ENCODE measurements around the gene HCN4. TPM values are rescaled to one million over a fixed set of nuclear protein-coding genes. Genes with fewer than 3 reads are reported as not detected.

The HCN4 gene
- total RNA-seq, 1 experiment from 2014 or later: not detected

DNA sequence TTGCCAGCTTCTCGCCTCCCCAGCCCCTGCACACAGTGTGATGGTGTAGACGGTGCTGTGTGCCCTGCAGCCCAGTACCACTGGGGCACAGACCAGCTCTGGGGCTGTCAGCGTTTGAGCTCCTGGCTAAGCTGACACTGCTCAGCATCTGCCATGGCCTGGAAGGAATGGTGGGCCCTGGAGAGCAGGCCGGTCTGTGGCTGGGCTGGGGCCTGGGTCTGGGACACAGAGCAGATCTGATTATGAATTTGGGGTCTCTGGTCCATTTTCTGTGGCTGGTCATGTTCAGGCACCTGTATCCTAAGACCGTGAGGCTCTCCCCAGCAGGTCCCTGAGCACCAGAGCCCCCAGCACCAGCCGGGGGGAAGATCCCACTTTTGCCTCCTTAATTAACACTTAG is 34.7 kb downstream of the HCN4 start:
- H3K27ac ChIP-seq: no peak overlapping the region
- DNase-seq (ENCODE audit: low read depth in 1 of 2, low spot score in 2 of 2): no peak
- 0 out of 2 replicates have a peak, but pooled peaks cover 3% of the 10 kb centered on the region for H3K27me3 ChIP-seq (replicated peaks)
- no peak overlapping the region for H3K4me3 ChIP-seq
- H3K4me1 ChIP-seq (replicated peaks): no peaks in the 10 kb centered on the region
- H3K9me3 ChIP-seq (replicated peaks): no peaks in the 10 kb centered on the region
- H3K36me3 ChIP-seq: no peaks in the 10 kb centered on the region

DNA sequence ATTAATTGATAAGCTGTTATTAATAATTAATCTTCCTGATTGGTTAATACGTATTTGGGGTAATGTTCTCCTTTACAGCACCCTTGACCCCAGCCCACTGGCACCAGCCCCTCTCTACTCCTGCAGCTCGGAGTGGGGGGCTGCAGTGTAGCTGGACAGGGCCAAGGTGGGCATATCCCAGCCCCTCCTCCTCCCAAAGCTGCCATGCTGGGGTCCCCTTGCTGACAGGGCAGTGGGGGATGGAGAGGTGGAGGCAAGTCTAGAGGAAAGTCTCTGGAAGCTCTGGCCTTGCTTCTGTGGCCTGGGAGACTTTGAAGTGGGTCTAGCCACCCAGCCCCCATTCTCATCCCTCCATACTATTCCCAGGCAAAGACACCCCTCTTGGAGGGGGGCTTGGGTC is 35.8 kb downstream of the HCN4 start:
- Histone ChIP-seq H3K4me3 (no peak overlapping the region), H3K4me1 (replicated peaks) (no peaks in the 10 kb centered on the region), H3K36me3 (no peaks in the 10 kb centered on the region), H3K27ac (no peak overlapping the region), H3K9me3 (replicated peaks) (no peaks in the 10 kb centered on the region), H3K27me3 (replicated peaks) (0 out of 2 replicates have a peak, but pooled peaks cover 3% of the 10 kb centered on the region)
- DNase-seq (ENCODE audit: low read depth in 1 of 2, low spot score in 2 of 2): no peak

GRCh38 chr15:73331991-73332925 is 36.5 kb downstream of the HCN4 start:
- no peaks in the 10 kb centered on the region for H3K4me1 ChIP-seq (replicated peaks)
- no peak overlapping the region for H3K27ac ChIP-seq
- no peaks in the 10 kb centered on the region for H3K9me3 ChIP-seq (replicated peaks)
- H3K36me3 ChIP-seq: no peaks in the 10 kb centered on the region
- H3K4me3 ChIP-seq: no peak overlapping the region
- no peak for DNase-seq (ENCODE audit: low read depth in 1 of 2, low spot score in 2 of 2)
- H3K27me3 ChIP-seq (replicated peaks): 0 out of 2 replicates have a peak, but pooled peaks cover 3% of the 10 kb centered on the region

- Histone ChIP-seq H3K36me3 (no peaks in the 10 kb centered on the region), H3K27me3 (replicated peaks) (no peaks in the 10 kb centered on the region)
Observed at GRCh38 chr15:73331501-73331900, 37.3 kb downstream of the HCN4 start.

DNA sequence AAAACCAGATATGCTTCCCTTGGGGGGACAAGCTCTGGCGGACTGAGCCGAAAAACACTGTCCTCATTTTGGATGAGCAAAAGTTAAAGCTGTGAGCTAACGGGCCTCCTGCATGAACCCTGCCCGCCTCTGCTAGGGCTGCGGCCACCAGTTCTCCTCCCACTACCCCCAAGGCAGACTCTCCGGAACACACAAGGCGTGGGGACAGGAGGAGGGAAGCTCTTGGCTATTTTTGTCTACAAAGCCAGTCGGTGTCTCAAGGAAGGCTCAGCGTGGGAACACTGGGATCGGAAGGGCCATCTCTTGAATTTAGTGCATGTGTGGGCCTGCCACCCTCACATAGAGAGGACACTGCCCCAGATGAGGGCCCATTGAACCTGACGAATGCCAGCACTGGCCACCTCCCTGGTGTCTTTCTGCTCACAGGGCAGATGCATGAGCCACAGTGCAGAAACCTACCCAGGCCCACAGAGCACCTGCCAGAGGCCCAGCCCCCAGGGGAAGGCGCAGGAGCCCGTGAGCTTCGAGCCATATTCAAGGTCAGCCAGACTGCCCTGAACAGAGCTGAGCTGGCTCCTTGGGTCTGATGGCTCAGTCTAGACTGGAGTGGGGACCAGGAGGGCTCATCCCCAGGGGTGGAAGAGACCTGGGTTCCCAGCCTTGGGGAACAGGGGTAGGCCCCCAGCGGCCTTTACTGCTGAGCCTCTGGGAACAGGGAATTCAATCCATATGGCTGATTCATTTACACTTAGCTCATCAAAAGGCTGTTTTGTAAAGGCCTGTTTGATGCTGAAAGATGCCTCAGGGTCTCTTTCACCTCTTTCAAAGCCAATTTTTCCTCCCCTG is 38.3 kb downstream of the HCN4 start:
- Histone ChIP-seq H3K27ac (no peak overlapping the region), H3K9me3 (replicated peaks) (no peaks in the 10 kb centered on the region), H3K36me3 (no peaks in the 10 kb centered on the region), H3K4me1 (replicated peaks) (no peaks in the 10 kb centered on the region), H3K27me3 (replicated peaks) (no peaks in the 10 kb centered on the region), H3K4me3 (no peak overlapping the region)
- DNase-seq (ENCODE audit: low read depth in 1 of 2, low spot score in 2 of 2): no peak

More at GRCh38 chr15:73331501-73331900, 37.3 kb downstream of the HCN4 start:
- Histone ChIP-seq H3K9me3 (replicated peaks) (no peaks in the 10 kb centered on the region), H3K4me3 (no peak overlapping the region), H3K27ac (no peak overlapping the region), H3K4me1 (replicated peaks) (no peaks in the 10 kb centered on the region)
- DNase-seq (ENCODE audit: low read depth in 1 of 2, low spot score in 2 of 2): no peak

DNA sequence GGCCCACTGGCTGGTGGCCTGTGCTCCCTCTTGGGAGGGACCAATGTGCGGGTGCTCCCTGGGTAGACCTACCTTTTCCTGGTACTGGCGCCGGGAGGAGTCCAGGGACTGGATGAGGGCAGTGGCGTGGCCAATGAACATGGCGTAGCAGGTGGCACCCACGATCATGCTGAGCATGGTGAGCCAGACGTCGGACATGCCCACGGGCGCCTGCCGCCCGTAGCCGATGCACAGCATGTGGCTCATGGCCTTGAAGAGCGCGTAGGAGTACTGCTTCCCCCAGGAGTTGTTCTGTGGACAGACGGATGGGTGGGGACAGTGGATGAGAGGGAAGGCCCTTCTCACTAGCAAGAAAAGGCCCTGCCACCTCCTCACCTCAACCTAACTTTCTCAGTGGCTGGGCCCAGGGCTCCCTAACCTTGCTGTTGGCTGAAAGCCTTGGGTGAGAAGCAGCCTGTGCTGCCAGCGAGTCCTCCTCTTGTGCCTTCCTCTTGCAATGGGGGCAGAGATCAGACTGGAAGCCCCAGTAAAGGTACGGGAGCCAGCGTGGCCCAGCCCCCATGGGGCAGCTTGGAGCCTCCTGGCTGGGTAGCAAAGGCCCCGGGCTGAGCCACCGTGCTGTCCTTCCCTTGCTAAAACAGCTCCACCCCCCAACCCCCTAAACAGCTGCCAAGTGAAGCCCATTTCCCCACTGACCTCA is 39.1 kb downstream of the HCN4 start:
- Histone ChIP-seq H3K27ac (no peak overlapping the region), H3K27me3 (replicated peaks) (no peaks in the 10 kb centered on the region), H3K4me3 (no peak overlapping the region), H3K9me3 (replicated peaks) (no peaks in the 10 kb centered on the region), H3K4me1 (replicated peaks) (no peaks in the 10 kb centered on the region), H3K36me3 (no peaks in the 10 kb centered on the region)
- no peak for DNase-seq (ENCODE audit: low read depth in 1 of 2, low spot score in 2 of 2)

- no peak for DNase-seq (ENCODE audit: low read depth in 1 of 2, low spot score in 2 of 2)
- no peak overlapping the region for H3K27ac ChIP-seq
- H3K4me3 ChIP-seq: no peak overlapping the region
- no peaks in the 10 kb centered on the region for H3K27me3 ChIP-seq (replicated peaks)
- H3K9me3 ChIP-seq (replicated peaks): no peaks in the 10 kb centered on the region
- H3K36me3 ChIP-seq: no peaks in the 10 kb centered on the region
- no peaks in the 10 kb centered on the region for H3K4me1 ChIP-seq (replicated peaks)
Observed at GRCh38 chr15:73328981-73329380, 39.8 kb downstream of the HCN4 start.

GRCh38 chr15:73328149-73328820 is 40.5 kb downstream of the HCN4 start:
- no peaks in the 10 kb centered on the region for H3K27me3 ChIP-seq (replicated peaks)

GRCh38 chr15:73326157-73326556 is 42.6 kb downstream of the HCN4 start:
- no peaks in the 10 kb centered on the region for H3K4me1 ChIP-seq (replicated peaks)
- no peaks in the 10 kb centered on the region for H3K36me3 ChIP-seq
- no peak overlapping the region for H3K4me3 ChIP-seq
- no peak overlapping the region for H3K27ac ChIP-seq
- no peaks in the 10 kb centered on the region for H3K9me3 ChIP-seq (replicated peaks)
- DNase-seq (ENCODE audit: low read depth in 1 of 2, low spot score in 2 of 2): no peak
- no peaks in the 10 kb centered on the region for H3K27me3 ChIP-seq (replicated peaks)

More at GRCh38 chr15:73328149-73328820, 40.5 kb downstream of the HCN4 start:
- Histone ChIP-seq H3K36me3 (no peaks in the 10 kb centered on the region), H3K9me3 (replicated peaks) (no peaks in the 10 kb centered on the region), H3K4me1 (replicated peaks) (no peaks in the 10 kb centered on the region), H3K4me3 (no peak overlapping the region), H3K27ac (no peak overlapping the region)
- no peak for DNase-seq (ENCODE audit: low read depth in 1 of 2, low spot score in 2 of 2)

- H3K4me1 ChIP-seq (replicated peaks): no peaks in the 10 kb centered on the region
- no peak for DNase-seq (ENCODE audit: low read depth in 1 of 2, low spot score in 2 of 2)
- no peak overlapping the region for H3K4me3 ChIP-seq
- H3K9me3 ChIP-seq (replicated peaks): no peaks in the 10 kb centered on the region
- no peak overlapping the region for H3K27ac ChIP-seq
- H3K36me3 ChIP-seq: no peaks in the 10 kb centered on the region
- no peaks in the 10 kb centered on the region for H3K27me3 ChIP-seq (replicated peaks)
Observed at GRCh38 chr15:73325191-73325861, 43.4 kb downstream of the HCN4 start.

GRCh38 chr15:73324496-73325170 is 44.1 kb downstream of the HCN4 start:
- H3K4me3 ChIP-seq: no peak overlapping the region
- H3K36me3 ChIP-seq: no peaks in the 10 kb centered on the region
- H3K27ac ChIP-seq: no peak overlapping the region
- H3K9me3 ChIP-seq (replicated peaks): no peaks in the 10 kb centered on the region
- no peaks in the 10 kb centered on the region for H3K27me3 ChIP-seq (replicated peaks)
- DNase-seq (ENCODE audit: low read depth in 1 of 2, low spot score in 2 of 2): no peak
- no peaks in the 10 kb centered on the region for H3K4me1 ChIP-seq (replicated peaks)

DNA sequence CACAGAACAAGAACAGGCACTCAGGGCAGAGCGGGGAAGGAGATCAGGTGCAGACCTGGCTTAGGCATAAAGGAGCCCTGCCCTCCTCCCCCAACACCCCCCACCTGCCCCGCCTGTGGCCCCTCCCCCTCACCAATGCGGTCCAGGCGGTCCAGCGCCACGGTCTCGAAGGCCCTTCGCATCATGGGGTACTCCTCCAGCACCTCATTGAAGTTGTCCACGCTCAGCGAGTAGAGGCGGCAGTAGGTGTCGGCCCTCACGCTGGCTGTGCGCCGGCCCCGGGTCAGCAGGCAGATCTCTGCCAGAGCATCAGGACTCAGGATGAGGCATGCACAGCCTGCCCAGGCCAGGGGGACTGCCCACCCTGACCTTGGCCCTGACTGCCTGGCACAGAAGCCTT is 44.8 kb downstream of the HCN4 start:
- no peaks in the 10 kb centered on the region for H3K9me3 ChIP-seq (replicated peaks)
- no peak overlapping the region for H3K27ac ChIP-seq
- no peak overlapping the region for H3K4me3 ChIP-seq
- H3K4me1 ChIP-seq (replicated peaks): no peaks in the 10 kb centered on the region
- no peak for DNase-seq (ENCODE audit: low read depth in 1 of 2, low spot score in 2 of 2)
- no peaks in the 10 kb centered on the region for H3K27me3 ChIP-seq (replicated peaks)
- H3K36me3 ChIP-seq: no peaks in the 10 kb centered on the region
